ENCODE data around the gene AMDHD1.

DNA sequence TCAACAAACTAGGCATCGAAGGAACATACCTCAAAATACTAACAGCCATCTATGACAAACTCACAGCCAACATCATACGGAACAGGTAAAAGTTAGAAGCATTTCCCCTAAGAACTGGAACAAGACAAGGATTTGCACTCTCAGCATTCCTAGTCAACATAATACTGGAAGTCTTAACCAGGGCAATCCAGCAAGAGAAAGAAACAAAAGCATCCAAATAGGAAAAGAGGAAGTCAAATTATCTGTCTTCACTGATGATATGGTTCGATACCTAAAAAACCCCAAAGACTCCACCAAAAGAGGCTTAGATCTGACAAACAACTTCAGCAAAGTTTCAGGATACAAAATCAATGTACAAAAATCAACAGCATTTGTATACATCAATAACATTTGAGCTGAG, 33.3 kb upstream of the AMDHD1 start:
- TF ChIP-seq, protein P1, sequence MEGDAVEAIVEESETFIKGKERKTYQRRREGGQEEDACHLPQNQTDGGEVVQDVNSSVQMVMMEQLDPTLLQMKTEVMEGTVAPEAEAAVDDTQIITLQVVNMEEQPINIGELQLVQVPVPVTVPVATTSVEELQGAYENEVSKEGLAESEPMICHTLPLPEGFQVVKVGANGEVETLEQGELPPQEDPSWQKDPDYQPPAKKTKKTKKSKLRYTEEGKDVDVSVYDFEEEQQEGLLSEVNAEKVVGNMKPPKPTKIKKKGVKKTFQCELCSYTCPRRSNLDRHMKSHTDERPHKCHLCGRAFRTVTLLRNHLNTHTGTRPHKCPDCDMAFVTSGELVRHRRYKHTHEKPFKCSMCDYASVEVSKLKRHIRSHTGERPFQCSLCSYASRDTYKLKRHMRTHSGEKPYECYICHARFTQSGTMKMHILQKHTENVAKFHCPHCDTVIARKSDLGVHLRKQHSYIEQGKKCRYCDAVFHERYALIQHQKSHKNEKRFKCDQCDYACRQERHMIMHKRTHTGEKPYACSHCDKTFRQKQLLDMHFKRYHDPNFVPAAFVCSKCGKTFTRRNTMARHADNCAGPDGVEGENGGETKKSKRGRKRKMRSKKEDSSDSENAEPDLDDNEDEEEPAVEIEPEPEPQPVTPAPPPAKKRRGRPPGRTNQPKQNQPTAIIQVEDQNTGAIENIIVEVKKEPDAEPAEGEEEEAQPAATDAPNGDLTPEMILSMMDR (conservative IDR thresholded peaks at IDR 0.05 in 1 of 2, IDR thresholded peaks at IDR 0.05 in 1 of 2; ENCODE audit: low read depth in 1 of 2, low read length in 2 of 2): no peak
- TF ChIP-seq EZH2 (IDR thresholded peaks at IDR 0.05; ENCODE audit: low read length, missing control alignments): no peak

Data from fibroblast of lung (primary cell).